GM19395 (cell line): Measurements from ENCODE around the gene BCL7A.
"Not testable (repeated sequence)": the region's sequence is repeated elsewhere in the genome, so short reads cannot be mapped to it uniquely, and the experiment has no call there.

Experiments used
- ATAC-seq: cut with Tn5 transposase; IDR thresholded peaks from one replicate; pipeline ENCODE4 v1.9.1; 2021; ENCODE audit warnings: mild to moderate bottlenecking, moderate library complexity; ENCODE audit not compliant: unreplicated experiment

BCL7A gene

DNA sequence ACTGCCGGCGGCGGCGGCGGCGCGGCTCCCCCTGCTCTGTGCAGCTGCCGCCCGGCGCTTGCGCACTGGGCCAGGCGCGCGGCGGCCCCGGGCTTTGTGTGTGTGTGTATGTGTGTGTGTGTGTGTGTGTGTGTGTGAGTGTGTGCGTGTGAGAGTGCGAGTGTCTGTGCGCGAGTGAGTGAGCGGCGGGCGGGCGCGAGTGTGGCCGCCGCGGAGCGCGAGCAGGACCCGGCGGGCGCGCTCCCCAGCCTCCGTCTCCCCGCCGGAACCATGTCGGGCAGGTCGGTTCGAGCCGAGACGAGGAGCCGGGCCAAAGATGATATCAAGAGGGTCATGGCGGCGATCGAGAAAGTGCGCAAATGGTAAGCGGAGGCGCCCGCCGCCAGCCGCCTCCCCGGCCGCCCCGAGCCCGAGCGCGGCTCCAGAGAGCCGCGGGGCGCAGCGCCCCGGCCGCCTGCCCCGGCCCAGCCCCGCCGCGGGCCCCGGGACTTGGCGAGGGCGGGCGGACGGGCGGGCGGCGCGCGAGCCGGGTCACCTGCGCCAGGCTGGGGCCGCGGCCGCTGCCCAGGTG lies at the start of gene BCL7A:
BCL7A (plus strand) TSS at position 63 of the 571 bp plus-strand sequence; CDS start at position 271, 208 bp downstream.
- ATAC-seq: no peak

DNA sequence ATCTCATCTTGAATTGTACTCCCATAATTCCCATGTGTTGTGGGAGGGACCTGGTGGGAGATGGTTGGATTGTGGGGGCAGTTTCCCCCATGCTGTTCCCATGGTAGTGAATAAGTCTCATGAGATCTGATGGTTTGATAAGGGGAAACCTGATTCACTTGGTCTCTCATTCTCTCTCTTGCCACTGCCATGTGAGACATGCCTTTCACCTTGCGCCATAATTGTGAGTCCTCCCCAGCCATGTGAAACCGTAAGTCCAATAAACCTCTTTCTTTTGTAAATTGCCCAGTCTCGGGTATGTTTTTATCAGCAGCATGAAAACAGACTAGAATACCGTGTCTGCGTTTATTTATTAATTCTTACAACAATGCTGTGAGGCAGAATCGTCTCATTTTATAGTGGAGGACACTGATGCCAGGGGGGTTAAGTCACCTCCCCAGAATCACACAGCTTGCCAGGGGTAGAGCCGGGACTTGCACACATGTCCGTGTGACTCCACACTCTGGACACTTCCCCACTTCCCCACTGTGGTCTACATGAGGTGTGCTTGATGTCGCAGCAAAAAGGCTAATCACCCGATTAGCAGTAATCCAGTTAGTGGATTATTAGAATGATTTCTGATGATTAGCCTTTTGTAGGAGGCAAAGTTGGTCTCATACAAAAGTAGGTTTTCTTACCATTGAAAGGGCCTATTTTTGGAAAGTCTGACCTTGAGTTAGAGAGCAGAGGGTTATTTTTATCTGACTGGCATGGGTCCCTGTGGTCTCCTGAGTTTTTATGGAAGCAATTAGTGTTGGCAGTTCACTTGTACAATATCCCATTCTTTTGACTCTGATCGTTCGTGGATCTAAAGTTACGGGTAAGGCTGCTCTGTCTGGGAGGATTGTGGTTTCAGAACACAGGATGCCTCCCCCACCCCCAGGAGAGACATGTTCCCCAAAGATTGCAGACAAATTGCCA lies 47.4 kb upstream of the BCL7A start:
- ATAC-seq: no peak

DNA sequence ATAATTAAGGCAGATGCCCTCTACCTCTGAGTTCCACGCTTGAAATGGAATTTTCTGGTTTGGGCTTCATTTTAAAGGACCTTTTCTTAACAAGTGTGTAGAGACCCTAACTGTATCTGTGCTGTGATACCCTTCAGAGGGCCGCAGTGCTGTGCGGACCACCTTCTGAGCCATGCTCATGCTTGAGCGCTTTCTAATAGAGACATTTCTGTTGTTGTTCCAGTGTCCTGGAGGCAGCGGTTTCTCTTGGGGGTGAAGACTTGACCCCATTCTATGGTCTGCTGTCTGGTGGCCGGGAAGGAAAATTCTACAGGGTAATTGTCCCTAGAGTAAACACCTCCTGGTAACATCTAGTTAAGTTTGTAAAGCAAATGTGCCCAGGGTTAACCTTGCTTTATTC lies 46.7 kb upstream of the BCL7A start:
- ATAC-seq: no peak

DNA sequence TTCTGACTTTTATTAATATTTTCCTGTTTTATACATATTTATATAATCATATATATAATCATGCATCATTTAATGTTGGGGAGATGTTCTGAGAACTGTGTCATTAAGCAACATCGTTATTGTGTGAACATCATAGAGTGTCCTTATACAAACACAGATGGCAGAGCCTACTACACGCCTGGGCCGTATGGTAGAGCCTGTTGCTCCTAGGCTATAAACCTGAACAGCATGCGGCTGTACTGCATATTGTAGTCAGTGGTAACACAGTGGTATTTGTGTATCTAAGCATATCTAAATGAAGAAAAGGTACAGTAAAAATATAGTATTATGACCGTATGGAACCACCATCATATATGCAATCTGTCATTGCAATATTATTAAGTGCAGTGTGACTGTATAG lies 44.7 kb upstream of the BCL7A start:
- no peak for ATAC-seq

DNA sequence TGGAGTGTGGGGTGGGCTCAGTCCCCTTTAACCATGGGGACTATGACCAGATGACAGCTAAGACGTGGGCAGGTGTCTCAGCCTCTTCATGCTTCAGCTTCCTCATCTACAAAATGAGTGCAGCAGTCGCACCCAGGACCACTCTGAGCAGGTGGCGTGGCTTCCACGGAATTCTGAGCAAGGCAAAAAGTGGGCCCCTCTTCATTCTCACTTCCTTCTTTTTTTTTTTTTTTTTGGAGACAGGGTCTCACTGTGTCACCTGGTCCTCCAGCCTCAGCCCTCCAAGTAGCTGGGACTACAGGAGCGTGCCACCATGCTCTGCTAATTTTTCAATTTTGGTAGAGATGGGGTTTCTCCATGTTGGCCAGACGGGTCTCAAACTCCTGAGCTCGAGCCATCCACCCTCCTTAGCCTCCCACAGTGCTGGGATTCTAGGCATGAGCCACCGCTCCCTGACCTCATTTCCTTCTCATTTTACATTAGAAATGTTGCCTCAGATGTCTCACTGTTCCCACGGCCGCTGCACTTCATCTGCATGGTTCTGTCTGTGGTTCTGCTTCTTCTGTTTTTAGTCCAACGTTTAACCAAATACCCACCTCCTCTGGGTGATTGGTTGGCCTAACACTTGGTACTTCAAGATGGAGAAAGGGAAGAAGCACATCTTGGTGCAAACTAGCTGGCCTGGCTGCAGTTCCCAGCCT lies 41.3 kb upstream of the BCL7A start:
- peak; percentile 70 for ATAC-seq

DNA sequence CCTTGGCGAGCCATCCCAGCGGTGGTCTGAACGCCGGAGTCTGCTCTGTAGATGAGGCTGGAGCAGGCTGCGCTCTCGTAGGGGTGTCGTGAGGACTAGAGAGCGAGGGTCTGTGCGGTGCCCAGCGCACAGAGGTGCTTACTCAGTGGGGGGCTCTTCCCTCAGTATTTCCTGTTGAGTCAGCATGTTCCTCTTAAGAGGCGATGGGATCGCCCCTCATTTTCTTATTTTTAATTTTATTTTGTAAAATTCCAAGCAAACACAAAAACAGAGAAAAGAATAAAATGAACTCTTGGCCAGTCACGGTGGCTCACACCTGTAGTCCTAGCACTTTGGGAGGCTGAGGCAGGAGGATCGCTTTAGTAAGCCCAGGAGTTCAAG lies 40.8 kb upstream of the BCL7A start:
- peak; percentile 18 for ATAC-seq

DNA sequence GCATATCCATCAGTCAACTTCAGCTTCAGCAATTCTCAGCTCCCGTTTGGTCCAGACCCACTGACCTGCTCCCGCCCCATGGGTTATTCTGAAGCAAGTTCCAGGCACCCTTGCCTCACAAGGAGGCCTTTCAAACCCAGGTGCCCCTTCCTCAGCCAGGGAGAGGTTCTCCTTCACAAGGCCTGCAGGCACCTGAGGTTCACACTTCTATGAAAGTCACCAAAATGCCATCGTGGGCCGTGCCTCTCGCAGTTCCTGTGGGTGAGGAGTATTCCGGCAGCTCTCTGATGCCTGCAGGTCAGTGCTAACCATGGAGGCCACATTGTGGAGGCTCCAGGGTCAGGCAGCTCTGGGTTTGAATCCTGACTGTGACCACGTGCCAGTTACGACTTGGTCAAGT lies 40.2 kb upstream of the BCL7A start:
- no peak for ATAC-seq

DNA sequence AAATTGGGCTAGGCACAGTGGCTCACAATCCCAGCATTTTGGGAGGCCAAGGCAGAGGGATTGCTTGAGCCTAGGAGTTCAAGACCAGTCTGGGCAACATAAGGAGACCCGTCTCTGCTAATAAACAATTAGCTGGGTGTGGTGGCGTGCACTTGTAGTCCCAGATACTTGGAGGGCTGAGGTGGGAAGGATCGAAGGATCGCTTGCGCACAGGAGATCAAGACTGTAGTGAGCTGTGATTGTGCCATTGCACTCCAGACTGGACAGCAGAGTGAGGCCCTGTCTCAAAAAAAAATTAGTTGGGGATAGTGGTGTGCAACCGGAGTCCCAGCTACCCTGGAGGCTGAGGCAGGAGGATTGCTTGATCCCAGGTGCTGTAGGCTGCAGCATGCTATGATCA lies 38.7 kb upstream of the BCL7A start:
- ATAC-seq: no peak

DNA sequence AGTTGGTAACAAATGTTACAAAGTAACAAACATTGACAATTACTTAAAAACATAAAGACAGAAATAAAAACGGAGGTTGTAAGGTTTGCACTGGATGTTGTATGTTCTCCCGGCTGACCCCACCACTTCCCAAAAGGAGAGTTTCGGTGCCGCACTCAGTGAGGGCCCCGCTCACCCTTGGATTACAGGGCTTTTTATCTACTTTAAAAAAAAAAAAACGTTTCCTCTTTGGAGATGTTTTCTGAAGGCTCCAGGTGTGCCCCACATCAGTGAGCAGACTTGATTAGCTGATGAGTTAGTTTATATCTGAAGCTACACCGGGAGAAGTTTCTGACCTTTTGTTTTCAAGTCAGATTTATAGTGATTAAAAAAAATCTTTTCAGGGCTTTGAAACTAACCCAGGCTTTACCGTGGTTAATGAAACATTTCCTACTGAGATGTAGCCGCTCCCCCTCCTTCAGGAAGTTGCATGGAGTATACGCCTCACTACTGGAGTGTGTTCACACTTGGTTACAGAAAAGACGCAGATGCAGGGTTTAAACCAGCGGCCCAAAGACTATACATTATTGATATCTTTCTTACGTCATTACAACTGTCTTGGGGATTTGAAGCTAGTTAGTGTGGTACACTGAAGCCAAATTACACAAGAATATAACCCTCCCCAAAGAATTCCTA lies 38.0 kb upstream of the BCL7A start:
- no peak for ATAC-seq

DNA sequence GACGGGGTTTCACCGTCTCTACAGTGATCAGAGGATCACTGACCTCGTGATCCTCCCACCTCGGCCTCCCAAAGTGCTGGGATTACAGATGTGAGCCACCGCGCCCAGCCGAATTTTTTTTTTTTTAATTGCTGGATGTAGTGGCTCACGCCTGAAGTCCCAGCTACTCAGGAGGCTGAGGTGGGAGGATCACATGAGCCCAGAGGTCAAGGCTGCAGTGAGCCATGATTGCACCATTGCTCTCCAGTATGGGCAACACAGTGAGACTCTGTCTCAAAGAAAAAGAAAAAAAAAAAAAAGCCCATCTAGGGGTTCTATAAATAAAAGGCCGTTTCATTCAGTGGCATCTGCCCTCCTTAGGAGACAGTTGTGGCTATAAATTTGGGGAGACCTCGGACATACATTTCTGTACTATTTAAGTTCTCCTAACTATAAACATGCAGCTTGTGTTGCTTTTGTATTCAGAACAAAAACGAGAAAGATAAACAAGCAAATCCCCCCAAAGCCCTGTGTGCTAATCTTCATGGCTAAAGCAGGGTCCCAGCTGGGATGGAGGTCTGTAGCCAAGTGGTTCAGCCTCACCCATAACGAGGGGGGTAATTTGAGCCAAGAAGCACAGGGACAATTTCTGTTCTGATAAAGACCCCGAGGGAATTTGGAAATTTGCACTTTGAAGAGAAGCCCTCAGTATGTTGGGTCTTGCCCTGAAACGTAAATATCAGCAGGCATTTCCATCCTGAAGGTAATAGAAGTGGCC lies 35.0 kb upstream of the BCL7A start:
- no peak for ATAC-seq

DNA sequence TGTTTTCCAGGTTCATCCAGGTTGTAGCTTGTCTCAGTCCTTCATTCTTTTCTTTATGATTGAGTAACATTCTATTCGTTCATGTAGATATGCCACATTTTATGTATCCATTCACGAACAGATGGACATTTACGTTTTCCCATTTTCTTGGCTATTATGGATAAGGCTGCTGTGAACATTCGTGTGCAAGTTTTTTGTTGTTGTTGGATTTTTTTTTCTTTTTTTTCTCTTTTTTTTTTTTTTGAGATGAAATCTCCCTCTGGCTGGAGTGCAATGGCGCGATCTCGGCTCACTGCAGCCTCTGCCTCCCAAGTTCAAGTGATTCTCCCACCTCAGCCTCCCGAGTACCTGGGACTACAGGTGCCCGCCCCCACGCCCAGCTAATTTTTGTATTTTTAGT lies 33.2 kb upstream of the BCL7A start:
- ATAC-seq: not testable (repeated sequence)

DNA sequence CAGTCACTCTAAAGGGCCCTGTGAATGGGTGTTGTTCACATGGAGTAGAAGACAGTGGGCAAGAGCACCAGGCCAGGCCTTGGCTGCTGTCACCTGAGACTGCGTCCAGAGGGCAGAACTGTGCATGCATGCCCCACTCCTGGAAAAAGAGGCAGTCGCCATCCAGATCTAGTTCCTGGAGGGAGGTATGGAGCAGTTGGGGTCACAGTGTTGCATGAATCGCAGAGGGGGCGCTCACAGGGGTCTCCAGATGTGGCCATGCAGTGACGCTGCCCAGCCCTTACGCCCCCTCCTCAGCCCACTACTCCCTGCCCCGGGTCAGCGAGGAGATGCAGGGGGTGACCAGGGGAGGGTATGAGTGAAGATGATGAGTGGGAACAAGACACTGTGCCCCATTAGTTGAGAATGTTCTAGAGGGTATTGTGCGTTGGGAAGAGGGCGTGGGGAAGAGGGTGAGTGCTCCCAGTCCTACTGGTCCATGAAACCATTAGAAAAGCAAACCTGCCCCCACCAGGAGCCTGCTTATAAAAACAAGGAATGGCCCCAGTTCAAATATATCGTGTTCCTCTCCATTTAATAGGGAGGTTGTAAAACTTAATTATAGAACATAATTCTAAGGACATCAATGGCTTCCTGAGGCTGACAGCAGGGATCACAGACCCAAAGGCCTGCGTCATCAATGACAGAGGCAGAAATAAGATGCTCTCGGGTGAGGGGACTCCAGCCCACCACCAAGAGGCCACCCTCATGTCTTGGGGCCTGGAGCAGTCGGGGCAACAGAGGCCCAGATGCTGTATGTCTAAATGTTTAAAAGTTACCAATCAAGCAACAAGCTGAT lies 32.2 kb upstream of the BCL7A start:
- ATAC-seq: no peak

DNA sequence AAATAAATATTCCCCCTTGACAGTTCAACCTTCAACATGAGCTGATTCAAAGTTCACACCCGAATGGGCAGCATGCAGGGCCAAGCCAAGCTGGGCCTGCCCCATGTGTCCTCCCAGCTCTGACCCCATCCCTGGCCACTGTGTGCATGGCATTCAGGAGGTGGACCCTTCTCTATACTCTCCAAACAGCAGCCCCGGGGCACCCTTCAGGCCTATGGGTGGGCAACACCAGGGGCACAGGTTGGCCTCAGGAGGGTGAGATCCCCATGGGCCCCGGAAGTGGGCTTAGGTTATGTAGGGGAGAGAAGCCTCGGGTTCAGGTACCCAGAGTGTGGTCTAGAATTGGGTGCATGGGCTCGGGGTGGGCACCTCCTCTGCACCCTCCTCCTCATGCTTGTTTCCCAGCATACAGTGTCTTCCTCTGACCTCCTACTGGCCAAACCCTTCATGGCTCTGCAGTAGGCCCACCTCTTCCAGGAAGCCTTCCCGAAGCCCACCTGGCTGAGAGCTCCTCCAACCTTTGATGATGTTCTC lies 31.5 kb upstream of the BCL7A start:
- ATAC-seq: no peak

DNA sequence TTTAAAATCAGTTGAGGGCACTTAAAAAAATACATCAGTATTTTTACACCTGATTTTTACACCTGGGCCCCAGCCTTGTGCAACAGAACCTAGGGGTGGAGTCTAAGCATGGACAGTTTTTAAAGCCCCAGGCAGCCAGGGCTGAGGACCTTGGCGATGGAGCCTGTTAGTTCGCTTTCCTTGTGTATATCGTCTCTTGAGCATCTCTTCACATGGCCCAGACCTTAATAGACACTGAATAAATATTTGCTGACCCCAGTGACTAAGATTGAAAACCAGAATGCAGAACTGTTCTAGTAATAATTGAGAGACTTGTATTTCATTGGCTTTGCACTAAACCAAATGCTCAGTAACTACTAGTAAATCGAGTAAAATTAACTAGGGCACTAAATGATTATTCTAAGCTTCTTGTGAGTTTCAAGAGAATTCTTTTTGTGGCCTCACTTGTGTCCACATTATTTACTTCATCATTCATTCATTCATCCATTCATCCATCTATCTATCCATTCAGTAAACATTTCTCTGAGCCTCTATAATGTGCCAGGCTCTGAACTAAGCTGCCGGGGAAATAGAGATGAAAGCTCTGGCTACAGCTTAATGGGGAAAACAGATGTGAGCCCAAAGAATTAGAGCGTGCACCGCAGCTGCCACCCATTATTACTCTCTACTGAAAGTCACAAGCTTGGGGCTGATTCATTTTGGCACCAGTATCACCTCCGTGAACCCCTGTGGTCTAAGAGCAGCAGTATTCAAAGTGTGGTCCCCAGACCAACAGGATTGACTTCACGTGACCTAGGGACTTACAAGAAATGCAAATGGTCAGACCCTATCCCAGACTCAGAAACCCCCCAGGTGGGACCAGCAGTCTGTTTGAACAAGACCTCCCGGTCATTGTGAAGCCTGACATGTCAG lies 30.7 kb upstream of the BCL7A start:
- peak; percentile 79 for ATAC-seq

DNA sequence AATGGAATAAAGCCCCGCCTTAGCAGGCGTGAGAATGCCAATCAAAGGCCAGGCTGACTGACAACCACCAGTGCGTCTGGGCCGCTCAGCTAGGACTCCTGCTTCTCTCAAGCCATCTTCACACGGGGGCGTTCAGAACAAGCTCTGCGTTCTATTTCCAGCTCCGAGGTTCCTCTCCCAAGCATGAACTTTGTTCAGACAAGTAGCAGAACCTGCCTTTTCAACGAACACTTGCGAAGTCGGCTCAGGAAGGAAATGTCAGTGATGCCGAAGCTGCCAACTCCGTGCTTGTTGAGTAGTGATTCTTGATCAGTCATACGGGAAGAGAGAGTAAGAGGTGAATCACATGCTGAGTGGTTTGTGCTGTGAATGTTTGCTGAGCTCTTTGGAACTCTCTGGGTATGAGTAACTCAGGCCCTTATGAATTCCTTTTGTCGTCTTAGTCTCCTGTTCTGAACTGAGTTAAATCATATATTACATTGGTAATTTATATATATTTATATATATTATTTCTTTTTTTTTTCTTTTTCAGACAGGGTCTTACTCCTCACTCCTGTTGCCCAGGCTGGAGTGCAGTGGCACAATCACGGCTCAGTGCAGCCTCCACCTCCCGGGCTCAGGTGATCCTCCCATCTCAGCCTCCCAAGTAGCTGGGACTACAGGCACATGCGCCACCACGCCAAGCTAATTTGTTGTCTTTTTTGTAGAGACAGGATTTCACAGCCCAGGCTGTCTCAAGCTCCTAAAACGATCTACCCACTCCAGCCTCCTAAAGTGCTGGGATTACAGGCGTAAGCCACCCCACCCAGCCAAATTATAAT lies 29.4 kb upstream of the BCL7A start:
- ATAC-seq: peak; percentile 79

DNA sequence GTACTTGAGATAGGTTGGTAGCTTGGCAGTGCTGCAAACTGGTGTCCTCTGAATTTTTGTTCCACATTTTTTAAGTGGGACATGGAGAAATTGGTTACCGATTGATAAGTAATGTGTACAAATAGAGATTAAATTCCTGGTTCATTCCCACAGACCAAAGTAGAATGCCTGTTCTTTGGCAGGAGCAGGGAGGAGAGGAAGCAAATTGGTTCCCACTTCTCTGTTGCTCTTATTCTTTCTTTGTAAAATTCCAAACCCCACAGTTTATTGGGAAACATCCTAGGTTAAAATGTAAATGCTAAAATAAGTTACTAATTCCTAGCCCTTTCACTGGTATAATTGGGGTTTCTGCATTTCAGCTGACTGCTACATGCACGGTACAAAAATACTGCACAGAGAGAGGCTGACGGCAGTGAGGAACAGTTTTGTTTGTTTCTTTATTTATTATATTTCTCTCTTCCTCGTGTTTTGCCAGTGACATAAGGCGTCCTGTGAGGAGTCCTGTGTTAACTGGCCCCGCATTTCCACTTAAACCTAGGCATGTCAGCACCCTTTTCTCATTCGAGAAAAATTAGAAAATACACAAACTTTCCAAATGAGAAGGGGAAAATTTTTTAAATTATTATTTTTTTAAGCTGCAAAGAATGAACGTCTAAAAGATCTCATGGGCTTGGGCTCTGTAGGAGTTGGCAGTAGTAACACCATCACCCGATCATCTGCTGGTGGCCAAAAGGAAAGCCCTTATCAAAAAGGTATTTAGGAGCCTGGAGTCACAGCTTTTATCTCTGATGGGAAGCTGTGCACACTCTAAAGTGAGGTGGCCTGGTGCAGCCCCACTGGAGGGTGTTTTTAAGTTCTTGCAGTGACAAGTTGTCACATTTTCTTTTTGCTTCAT lies 25.4 kb upstream of the BCL7A start:
- ATAC-seq: no peak
